Measurements from ENCODE around the gene GAB2.
"Not testable (repeated sequence)": the region's sequence is repeated elsewhere in the genome, so short reads cannot be mapped to it uniquely, and the experiment has no call there.

GAB2 gene

DNA sequence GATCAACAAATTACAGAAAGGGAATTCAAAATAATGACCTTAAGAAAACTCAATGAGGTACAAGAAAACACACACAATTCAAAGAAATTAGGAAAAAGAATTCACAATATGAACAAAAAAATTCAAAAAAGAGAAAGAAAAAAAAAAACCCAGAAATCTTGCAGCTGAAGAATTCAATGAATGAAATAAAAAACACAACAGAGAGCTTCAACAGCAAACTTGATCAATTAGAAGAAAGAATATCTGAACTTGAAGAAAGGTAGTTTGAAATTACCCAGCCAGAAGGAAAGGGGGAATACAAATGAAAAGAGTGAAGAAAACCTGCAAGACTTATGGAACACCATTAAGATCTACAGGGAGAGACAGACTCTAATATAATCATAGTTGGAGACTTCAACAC, 176.1 kb downstream of the GAB2 start:
- DNase-seq, result no peak

DNA sequence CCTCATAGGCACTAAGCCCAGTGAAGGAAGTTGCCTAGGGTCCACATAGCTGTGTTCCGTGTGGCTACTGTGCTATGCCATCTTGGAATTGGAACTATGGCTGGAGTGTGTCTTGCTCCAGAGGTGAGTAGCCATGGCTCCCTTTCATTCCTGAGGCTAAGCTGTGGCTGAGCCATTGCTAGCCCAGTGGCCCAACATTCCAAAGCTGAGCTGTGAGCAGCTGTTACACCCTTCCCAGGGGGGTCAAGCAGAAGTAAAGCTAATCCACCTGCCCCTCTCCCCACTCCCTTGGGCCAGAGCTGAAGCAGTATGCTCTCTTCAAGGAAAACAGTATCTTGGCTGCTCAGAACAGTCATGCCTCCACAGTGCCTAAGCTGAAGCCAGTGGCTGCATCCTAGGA, 177.8 kb downstream of the GAB2 start:
- DNase-seq, result no peak

DNA sequence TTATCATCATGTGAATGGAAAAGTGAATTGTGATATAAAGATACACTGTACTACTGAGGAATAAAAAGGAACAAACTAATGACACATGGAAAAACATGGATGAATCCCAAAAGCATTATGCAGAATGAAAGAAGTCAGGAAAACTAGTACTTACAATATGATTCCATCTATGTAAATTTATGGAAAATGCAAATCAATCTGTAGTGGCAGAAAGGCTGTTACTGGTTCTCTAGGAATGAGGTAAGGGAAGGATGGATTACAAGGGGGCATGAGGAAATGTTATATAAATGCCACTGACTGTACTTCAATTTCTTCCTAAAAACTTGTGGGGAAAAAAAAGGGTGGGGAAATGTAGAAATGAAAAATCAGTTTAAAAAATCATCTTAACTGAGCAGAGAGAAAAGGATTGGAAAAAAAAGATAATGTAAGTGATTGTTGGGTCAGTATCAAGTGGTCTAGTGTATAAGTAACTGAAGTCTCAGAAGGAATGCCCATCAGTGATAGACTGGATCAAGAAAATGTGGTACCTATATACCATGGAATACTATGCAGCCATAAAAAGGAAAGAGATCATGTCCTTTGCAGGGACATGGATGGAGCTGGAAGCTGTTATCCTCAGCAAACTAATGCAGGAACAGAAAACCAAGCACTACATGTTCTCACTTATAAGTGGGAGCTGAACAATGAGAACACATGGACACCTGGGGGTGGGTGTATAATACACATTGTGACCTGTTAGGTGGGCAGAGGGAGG, 180.2 kb downstream of the GAB2 start:
- DNase-seq, result no peak

- DNase-seq, result no peak
These were observed 183.6 kb downstream of the GAB2 start for GRCh38 chr11:78234006-78234405.

DNA sequence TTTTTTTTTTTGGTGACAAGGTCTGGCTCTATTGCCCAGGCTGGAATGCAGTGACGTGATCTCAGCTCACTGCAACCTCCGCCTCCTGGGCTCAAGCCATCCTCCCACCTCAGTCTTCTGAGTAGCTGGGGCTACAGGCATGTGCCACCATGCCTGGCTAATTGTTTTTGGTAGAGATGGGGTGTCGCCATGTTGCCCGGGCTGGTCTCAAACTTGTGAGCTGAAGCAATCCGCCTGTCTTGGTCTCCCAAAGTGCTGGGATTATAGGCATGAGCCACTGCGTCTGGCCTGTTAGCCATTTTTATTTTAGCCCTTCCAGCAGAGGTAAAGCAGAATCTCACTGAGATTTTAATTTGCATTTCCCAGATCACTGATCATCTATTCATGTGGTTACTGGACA, 184.6 kb downstream of the GAB2 start:
- not testable (repeated sequence) for DNase-seq

GRCh38 chr11:78231962-78232501, 185.6 kb downstream of the GAB2 start:
- no peak for DNase-seq

DNA sequence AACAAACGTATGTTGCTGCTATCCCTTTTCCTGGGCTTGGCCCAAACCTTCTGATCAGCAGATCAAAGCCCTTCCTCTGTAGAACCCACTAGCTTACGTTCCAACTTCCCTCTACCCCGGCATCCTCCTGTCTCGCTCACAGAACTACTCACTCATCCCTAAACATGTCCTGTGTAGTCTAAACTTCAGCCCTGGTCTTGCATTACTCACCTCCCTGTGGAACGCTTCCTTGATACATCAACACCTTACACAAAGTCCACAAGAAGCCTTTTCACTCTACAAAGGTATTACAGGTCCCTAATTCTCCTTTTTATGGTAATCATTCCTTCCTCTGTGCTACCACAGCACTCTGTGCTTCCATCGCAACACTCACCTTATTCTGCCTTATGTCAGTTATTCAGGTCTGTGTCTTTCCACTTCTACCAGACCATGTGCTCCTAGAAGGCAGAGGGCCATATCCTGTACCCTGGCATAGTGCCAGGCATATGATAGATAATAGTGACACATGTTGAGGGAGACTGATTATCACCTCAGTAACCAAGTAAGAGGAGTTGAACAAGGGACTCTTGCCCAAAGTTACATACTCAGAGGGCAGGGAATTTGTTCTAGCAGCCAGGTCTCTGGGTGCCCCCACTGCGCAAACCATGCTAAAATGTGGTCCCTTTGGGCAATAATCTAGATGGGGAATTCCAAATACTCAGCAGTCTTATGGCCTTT, 187.3 kb downstream of the GAB2 start:
- no peak for DNase-seq

DNA sequence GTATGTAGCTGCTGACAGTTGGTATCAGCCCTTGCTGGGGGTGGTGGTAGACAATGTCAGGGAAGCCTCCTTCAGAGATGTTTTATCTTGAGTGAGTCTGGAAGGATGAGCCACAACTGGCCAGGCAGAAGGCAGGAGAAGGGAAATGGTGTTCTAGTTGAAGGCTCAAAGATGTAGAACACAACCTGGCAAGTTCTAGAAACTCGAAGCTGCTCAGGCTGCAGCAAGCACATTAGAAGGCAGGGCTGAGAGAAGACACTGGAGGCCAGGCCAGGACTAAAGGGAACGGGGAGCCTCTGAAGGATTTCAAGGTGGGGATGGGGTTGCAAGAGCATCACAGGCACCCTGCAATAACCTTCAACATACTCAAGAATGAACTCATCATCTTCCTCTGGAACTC, 188.5 kb downstream of the GAB2 start:
- DNase-seq, result no peak

DNA sequence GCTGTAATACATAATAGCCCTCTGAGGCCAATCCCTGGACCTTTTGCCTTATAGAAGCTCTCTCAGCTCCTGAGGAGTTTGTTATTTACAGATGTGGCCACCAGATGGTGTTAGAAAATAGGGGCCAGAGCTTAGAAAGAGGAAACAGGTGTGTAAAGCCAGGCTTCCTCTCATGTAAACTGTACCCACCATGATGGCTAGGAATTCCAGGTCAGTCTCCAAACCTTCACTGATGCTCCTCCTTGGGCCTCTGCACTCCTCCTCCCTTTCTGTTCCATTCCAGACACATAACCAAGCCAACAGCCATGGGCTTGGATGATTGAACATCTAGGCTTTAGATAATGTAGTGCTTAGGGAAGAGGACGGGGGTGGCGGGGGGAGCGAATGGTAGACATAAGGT, 189.2 kb downstream of the GAB2 start:
- DNase-seq, result no peak

- no peak for DNase-seq
These were observed 189.7 kb downstream of the GAB2 start for GRCh38 chr11:78227921-78228320.

- DNase-seq, result no peak
These were observed 190.6 kb downstream of the GAB2 start for GRCh38 chr11:78226684-78227680.

GRCh38 chr11:78224906-78225420, 192.7 kb downstream of the GAB2 start:
- no peak for DNase-seq

DNA sequence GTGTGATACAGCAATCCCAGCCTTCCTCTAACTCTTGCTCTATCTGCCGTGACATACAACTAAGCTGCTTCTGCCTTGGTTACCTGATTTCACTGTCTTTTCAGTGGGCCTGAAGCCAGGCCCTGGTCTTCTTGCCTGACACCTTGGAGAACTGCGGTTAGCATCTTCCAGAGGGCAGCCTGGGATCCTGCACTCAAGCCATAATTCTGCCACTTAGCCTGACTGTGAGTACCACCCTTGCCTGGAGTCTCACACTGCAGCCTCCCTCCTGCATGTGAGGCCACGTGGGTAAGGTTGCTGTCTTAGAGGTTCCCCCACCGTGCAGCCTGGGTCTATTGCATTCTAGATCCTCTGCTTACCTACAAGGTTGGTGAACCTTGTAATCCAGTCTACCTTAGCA, 193.1 kb downstream of the GAB2 start:
- DNase-seq, result no peak

GRCh38 chr11:78223320-78223954, 194.2 kb downstream of the GAB2 start:
- DNase-seq, result no peak

- not testable (repeated sequence) for DNase-seq
These were observed 194.9 kb downstream of the GAB2 start for GRCh38 chr11:78222726-78223125.

GRCh38 chr11:78221396-78222315, 196.0 kb downstream of the GAB2 start:
- no peak for DNase-seq

- no peak for DNase-seq
These were observed 197.1 kb downstream of the GAB2 start for GRCh38 chr11:78220218-78221157.

GRCh38 chr11:78219493-78220217, 198.0 kb downstream of the GAB2 start:
- no peak for DNase-seq
